NCI-H146 treated with DMSO at 0.1 percent for 48 hours (cell line): ENCODE measurements around the gene RESP18.
"Not testable (repeated sequence)": the region's sequence is repeated elsewhere in the genome, so short reads cannot be mapped to it uniquely, and the experiment has no call there.

ENCODE experiments used
- DNase-seq: peaks from one replicate; lab custom pipeline; 2025; ENCODE audit not compliant: unreplicated experiment; lab: John Stamatoyannopoulos, UW

Gene RESP18

GRCh38 chr2:219325657-219326315 is 6.8 kb downstream of the RESP18 start:
- no peak for DNase-seq

DNA sequence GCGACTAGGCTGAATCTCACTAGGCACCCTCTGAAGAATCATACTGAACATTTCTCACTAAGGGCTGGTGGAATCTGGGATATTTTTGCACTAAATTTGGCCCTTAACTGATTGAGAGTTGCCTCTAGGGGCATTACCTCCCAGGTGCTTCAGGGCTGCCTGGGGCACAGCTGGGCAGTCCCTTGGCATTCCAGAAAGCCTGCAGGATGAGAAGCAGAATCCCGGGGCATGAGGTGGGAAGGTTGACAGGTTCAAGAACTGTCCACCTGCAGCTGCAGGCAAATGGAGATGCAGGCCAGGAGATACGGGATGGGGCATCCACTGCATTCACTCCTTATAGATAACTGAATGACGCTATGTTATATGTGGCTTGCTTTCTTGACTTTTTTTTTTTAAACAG is 7.4 kb downstream of the RESP18 start:
- no peak for DNase-seq

DNA sequence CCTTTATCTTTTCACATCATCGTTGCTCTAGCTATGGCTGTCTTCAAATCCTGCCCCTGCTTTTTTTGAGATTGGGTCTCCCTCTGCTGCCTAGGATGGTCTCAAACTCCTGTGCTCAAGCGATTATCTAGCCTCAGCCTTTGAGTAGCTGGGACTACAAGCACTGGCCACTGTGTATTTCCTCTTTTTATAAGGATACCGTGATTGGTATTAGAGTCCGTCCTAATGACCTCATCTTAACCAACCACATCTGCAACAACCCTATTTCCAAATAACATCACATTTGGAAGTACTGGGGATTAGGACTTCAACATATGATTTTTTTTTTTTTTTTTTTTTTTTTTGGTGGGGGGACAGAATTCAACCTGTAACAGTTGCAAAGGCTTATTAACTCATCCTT is 9.1 kb downstream of the RESP18 start:
- DNase-seq, result no peak

DNA sequence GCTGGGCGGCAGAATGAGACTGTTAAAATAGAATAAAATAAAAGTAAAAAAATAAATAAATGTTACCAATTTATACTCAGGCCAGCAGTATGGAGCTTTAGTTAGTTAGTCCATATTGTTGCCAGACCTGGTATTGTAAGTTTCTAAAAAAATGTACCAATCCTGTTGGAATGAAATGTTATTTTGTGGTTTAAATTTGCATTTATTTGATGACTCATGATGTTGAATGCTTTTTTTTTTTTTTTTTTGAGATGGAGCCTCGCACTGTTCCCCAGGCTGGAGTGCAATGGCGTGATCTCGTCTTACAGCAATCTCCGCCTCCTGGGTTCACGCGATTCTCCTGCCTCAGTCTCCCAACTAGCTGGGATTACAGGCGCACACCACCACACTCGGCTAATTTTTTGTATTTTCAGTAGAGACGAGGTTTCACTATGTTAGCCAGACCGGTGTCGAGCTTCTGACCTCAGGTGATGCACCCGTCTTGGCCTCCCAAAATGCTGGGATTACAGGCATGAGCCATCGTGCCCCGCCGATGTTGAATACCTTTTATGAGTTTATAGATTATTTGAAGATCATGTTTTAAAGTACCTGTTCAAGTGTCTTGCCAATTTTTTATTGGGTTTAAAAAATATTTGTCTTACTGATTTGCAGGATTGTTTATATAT is 17.6 kb downstream of the RESP18 start:
- no peak for DNase-seq

- DNase-seq, result not testable (repeated sequence)
These were observed 19.8 kb downstream of the RESP18 start for GRCh38 chr2:219312683-219313263.

DNA sequence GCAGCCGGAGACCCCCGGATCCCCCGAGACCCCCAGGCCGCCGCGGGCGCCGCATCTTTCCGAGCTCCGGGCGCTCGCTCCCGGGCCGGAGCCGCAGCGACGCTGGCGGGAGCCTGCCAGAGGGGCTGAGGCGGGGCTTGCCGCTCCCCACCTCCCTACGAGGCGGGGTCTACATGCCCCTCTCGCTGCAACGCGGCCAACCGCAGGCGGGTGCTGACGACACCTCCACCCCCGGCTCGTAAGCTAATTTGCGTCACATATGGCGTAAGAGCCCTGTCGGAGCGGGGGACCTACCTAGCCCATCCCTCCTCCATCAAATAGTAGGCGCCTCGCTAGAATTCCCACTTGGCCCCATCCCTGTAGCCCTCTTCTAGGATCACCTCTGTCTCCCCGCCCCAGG is 23.3 kb downstream of the RESP18 start, which contains the start of gene PTPRN:
Gene PTPRN (minus strand): TSS at position 124 of the 400 bp plus-strand sequence. CDS start 69 bp downstream, at position 55.
- DNase-seq, result peak; percentile 60

DNA sequence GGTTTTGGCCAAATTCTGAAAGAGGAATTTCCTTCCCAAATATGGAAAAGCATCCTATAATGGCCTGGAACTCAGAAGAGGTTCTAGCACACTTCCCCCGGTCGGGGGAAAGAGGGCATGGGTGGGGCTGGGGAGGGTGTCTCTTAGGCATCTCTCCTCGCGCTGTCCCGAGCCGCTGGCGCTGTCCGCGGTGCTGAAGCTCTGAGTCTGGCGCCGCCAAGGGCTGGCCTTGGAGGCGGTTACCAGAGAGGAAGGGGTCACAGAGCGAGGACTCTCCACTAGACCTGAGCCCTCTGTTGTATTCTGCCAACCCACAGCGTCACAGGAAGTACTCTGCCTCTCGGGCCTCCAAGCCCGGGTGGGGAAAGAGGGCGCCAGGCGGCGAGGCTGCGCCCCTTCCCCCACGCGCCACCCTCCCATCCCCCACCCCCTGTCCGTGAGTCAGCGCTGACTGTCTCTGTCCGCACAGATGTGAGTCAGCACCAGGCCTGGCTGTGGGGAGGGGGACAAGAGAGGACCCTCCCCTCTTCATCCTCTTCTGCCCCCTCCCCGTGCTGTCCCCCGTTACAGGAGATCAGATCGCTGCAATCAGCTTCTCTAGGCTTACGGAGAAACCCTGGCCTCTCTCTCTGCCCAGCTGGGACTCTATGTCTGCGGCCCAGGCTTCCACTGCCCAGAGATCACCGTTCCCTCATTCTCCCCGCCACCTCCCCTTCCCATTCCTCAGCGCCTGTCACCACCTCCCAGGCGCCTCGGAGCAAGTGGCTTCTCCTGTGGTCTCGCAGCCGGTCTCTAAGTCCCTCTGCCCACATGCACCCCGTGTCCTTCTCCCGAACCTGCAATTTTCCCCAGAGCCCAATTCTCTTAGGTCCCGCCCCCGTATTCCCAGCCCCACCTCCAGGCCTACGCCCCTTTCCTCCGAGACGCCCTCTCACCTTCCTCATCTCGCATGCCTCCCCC is 24.1 kb downstream of the RESP18 start:
- DNase-seq, result peak; percentile 13

GRCh38 chr2:219306047-219306446 is 26.5 kb downstream of the RESP18 start:
- DNase-seq, result no peak

DNA sequence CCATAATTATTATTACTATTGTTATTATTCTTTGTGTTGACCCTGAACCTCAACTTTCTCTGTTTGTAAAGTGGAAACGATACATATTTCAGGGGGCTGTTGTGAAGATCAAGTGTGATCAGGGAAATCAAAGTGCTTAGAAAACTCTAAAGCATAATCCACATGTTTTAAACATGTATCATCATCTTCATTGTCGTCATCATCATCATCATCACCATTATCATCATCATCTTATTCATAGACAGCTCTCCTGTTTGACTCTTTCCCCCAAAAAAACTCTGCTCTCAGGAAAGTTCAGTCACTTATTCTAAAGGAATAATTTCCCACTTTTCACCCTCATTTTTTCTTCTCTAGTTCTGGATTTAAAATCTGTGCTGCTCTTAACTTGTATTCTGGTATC is 28.3 kb downstream of the RESP18 start:
- DNase-seq, result no peak

GRCh38 chr2:219302412-219302968 is 30.1 kb downstream of the RESP18 start:
- no peak for DNase-seq

GRCh38 chr2:219300022-219300421 is 32.5 kb downstream of the RESP18 start:
- DNase-seq, result no peak

DNA sequence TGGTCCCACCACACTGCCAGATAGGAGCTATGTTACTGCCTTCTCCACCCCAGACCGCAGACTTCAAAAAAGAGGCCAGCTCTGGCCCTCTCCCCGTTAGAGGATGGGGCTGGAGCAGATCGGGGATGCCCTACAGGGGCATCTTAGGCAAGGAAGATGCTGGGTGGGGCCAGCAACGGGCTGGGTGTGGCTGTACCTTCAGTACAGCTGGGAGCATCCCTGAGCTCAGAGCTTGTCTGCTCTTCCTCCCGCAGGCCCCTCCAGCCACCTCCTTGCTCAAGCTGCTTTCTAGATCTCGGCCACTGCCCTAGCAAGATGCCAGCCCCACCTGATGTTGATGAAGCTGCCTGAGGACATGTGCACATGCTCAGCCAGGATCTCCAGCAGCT is 33.2 kb downstream of the RESP18 start:
- no peak for DNase-seq

- peak; percentile 13 for DNase-seq
These were observed 33.7 kb downstream of the RESP18 start for GRCh38 chr2:219298759-219299371.

DNA sequence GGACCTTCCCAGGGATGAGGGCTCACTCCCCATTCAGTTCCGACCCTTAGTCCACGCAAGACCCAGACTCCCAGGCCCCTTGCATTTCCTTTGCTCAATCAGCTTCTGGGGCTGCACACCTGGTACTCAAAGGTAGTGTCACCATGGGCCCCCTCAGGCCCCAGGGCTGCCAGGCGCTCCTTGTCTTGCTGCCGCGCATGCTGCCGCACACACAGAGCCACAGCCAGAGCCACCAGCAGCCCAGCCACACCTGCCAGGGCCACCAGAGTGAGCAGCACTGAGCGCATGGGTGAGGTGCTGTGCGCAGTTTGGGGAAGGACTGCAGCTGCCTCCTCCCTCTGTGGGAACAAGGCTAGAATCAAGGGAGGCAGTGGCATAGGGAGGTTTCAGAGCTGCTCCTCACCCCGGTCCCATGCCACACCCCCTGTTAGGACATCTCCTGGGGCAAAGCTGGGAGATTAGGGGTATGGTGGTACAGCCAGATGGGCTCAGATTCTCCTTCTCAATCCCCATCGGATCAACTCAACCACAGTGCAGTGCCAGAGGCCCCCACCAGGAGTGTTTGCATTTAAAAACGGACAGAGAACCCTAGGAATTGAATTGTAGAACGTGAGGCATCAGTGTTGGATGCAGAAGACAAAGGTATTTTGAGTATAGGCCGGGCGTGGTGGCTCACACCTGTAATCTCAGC is 34.6 kb downstream of the RESP18 start:
- no peak for DNase-seq

- no peak for DNase-seq
These were observed 35.7 kb downstream of the RESP18 start for GRCh38 chr2:219296631-219297391.

DNA sequence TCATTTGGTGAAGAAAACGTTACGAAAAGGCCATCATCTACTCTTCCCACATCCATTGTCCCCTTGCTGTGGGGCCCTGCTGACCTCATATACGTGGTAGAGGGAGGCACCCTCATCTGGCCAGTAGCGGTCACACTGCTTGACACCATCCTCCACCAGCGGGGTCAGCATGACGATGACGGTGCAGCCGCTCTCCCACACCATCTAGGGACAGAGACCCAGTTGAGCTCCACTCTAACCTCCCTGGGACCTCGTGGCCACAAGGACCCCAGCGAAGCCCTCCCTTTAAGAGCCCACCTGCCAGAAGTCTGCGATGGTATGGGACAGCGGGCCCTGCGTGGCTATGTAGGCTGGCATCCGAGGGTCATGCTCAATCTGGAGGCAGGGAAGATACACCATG is 36.4 kb downstream of the RESP18 start:
- no peak for DNase-seq

GRCh38 chr2:219294356-219295351 is 37.9 kb downstream of the RESP18 start:
- DNase-seq, result peak; percentile 39

GRCh38 chr2:219293736-219294231 is 38.8 kb downstream of the RESP18 start:
- DNase-seq, result no peak
